H9 (cell line): ENCODE data around the gene SHCBP1. TPM values are rescaled to one million over a fixed set of nuclear protein-coding genes. Genes with fewer than 3 reads are reported as not detected.

ENCODE experiments used
- DNase-seq: peaks from one replicate; pipeline ENCODE4 v3.0.0-alpha.2; 2017
- H2AFZ ChIP-seq: one replicate; pipeline ENCODE4 v1.6.1; 2013; ENCODE audit warnings: mild to moderate bottlenecking, low read length, control low read depth, moderate library complexity
- H2AK5ac ChIP-seq: 2 replicates; pipeline ENCODE4 v1.6.1; 2013; ENCODE audit warnings: low read length, control low read depth, mixed read lengths; ENCODE audit not compliant: insufficient read length
- H2BK120ac ChIP-seq: one replicate; pipeline ENCODE4 v1.6.1; 2013; ENCODE audit warnings: low read depth, mild to moderate bottlenecking, low read length, control low read depth, inconsistent platforms; ENCODE audit not compliant: poor library complexity, severe bottlenecking
- H2BK12ac ChIP-seq: 2 replicates; pipeline ENCODE4 v1.6.1; 2013; ENCODE audit warnings: low read length, control low read depth, mixed read lengths, low read depth; ENCODE audit not compliant: insufficient read length
- H2BK15ac ChIP-seq: 2 replicates; pipeline ENCODE4 v1.6.1; 2013; ENCODE audit warnings: low read depth, low read length, control low read depth
- H2BK20ac ChIP-seq: one replicate; pipeline ENCODE4 v1.6.1; 2013; ENCODE audit warnings: low read depth, mild to moderate bottlenecking, low read length, control low read depth, inconsistent platforms; ENCODE audit not compliant: poor library complexity, severe bottlenecking
- H2BK5ac ChIP-seq: 2 replicates; pipeline ENCODE4 v1.6.1; 2013; ENCODE audit warnings: low read length, control low read depth, mixed read lengths; ENCODE audit not compliant: insufficient read length
- H3K14ac ChIP-seq: 2 replicates; pipeline ENCODE4 v1.6.1; 2013; ENCODE audit warnings: low read length, control low read depth; ENCODE audit not compliant: insufficient read depth
- H3K18ac ChIP-seq: 2 replicates; pipeline ENCODE4 v1.6.1; 2013; ENCODE audit warnings: low read depth, mild to moderate bottlenecking, mixed read lengths, low read length, control low read depth; ENCODE audit not compliant: insufficient read length
- H3K23ac ChIP-seq: 2 replicates; pipeline ENCODE4 v1.6.1; 2013; ENCODE audit warnings: low read length, control low read depth, mixed read lengths, low read depth; ENCODE audit not compliant: insufficient read length
- H3K23me2 ChIP-seq: 2 replicates; pipeline ENCODE4 v1.6.1; 2013; ENCODE audit warnings: low read depth, mild to moderate bottlenecking, mixed read lengths, low read length, control low read depth; ENCODE audit not compliant: insufficient read length, poor library complexity, severe bottlenecking
- H3K27ac ChIP-seq: 2 replicates; pipeline ENCODE4 v1.5.1; 2013; ENCODE audit warnings: low read length, control low read depth, mixed read lengths, low read depth; ENCODE audit not compliant: insufficient read length
- H3K27me3 ChIP-seq: 2 replicates; pipeline ENCODE4 v1.6.1; 2013; ENCODE audit warnings: low read length, control low read depth, inconsistent platforms; ENCODE audit not compliant: insufficient read depth
- H3K4ac ChIP-seq: 2 replicates; pipeline ENCODE4 v1.6.1; 2013; ENCODE audit warnings: low read depth, mild to moderate bottlenecking, control low read depth, inconsistent platforms, low read length, moderate library complexity
- H3K4me1 ChIP-seq: 2 replicates; pipeline ENCODE4 v1.6.1; 2013; ENCODE audit warnings: low read length, control low read depth, inconsistent platforms; ENCODE audit not compliant: insufficient read depth
- H3K4me2 ChIP-seq: 2 replicates; pipeline ENCODE4 v1.6.1; 2013; ENCODE audit warnings: low read length, control low read depth, mixed read lengths; ENCODE audit not compliant: insufficient read length, insufficient read depth
- H3K56ac ChIP-seq: 2 replicates; pipeline ENCODE4 v1.6.1; 2013; ENCODE audit warnings: low read depth, mild to moderate bottlenecking, mixed read lengths, low read length, control low read depth; ENCODE audit not compliant: insufficient read length
- H3K79me1 ChIP-seq: 2 replicates; pipeline ENCODE4 v1.6.1; 2013; ENCODE audit warnings: low read depth, mild to moderate bottlenecking, moderate library complexity, low read length, control low read depth, inconsistent platforms; ENCODE audit not compliant: insufficient read depth, poor library complexity, severe bottlenecking
- H3K79me2 ChIP-seq: 2 replicates; pipeline ENCODE4 v1.6.1; 2013; ENCODE audit warnings: low read length, control low read depth, inconsistent platforms; ENCODE audit not compliant: insufficient read depth
- H3K9ac ChIP-seq: 2 replicates; pipeline ENCODE4 v1.6.1; 2013; ENCODE audit warnings: low read length, control low read depth, mixed read lengths; ENCODE audit not compliant: insufficient read length; ENCODE audit errors: extremely low read depth
- H3K9me3 ChIP-seq: one replicate; pipeline ENCODE4 v1.6.1; 2013; ENCODE audit warnings: low read depth, low read length, inconsistent platforms; ENCODE audit not compliant: control insufficient read depth
- H3T11ph ChIP-seq: one replicate; pipeline ENCODE4 v1.6.1; 2013; ENCODE audit warnings: mild to moderate bottlenecking, low read length, control low read depth, inconsistent platforms
- H4K20me1 ChIP-seq: one replicate; pipeline ENCODE4 v1.6.1; 2013; ENCODE audit not compliant: control insufficient read depth, insufficient read length, insufficient read depth
- H4K5ac ChIP-seq: 2 replicates; pipeline ENCODE4 v1.6.1; 2013; ENCODE audit warnings: low read depth, mild to moderate bottlenecking, mixed read lengths, low read length, control low read depth; ENCODE audit not compliant: insufficient read length
- H4K8ac ChIP-seq: replicated peaks from 2 replicates; pipeline ENCODE4 v1.6.1; 2013; ENCODE audit warnings: low read length, control low read depth, mixed read lengths, low read depth; ENCODE audit not compliant: insufficient read length
- H4K91ac ChIP-seq: 2 replicates; pipeline ENCODE4 v1.6.1; 2013; ENCODE audit warnings: low read depth, mild to moderate bottlenecking, moderate library complexity, mixed read lengths, low read length, control low read depth; ENCODE audit not compliant: insufficient read length
- H3K27ac Mint-ChIP-seq, 3 experiments: 2 replicates in 2 of 3; 3 replicates in 1 of 3; pipeline ENCODE4 v1.8.0; 2020 to 2021; ENCODE audit warnings: mixed read lengths in 3 of 3, mild to moderate bottlenecking in 1 of 3, moderate library complexity in 1 of 3
- H3K27me3 Mint-ChIP-seq: 2 replicates; pipeline ENCODE4 v1.8.0; 2021; ENCODE audit warnings: low read depth, mild to moderate bottlenecking, moderate library complexity, mixed read lengths
- H3K36me3 Mint-ChIP-seq, 3 experiments: 2 replicates in 2 of 3; 3 replicates in 1 of 3; pipeline ENCODE4 v1.8.0; 2020 to 2021; ENCODE audit warnings: low read depth in 3 of 3, mixed read lengths in 3 of 3; ENCODE audit not compliant: insufficient read depth in 1 of 3
- H3K4me1 Mint-ChIP-seq, 2 experiments: 2 replicates each; pipeline ENCODE4 v1.8.0; 2020; ENCODE audit warnings: mixed read lengths in 2 of 2
- H3K4me3 Mint-ChIP-seq, 2 experiments: 2 replicates in 1 of 2; 3 replicates in 1 of 2; pipeline ENCODE4 v1.8.0; 2020 to 2021; ENCODE audit warnings: mild to moderate bottlenecking in 2 of 2, mixed read lengths in 2 of 2, moderate library complexity in 1 of 2
- H3K9me3 Mint-ChIP-seq, 2 experiments: 2 replicates in 1 of 2; 3 replicates in 1 of 2; pipeline ENCODE4 v1.8.0; 2020; ENCODE audit warnings: mild to moderate bottlenecking in 2 of 2, mixed read lengths in 2 of 2, moderate library complexity in 1 of 2
- WGBS: extraction: QIAGEN DNeasy Blood & Tissue Kit; methylation state at CpG from one replicate; pipeline ENCODE4 v1.1.7; 2013; ENCODE audit warnings: missing lambda C conversion rate, low lambda C conversion rate, mixed read lengths; ENCODE audit not compliant: insufficient read length; ENCODE audit errors: extremely low coverage; 5-methylcytosine and 5-hydroxymethylcytosine counted together
- total RNA-seq: library from RNA; stranded (reverse); gene quantifications from 2 replicates; pipeline ENCODE4 v1.2.1, GENCODE V29; 2021
- TF ChIP-seq, protein P1 (sequence below): fragments of 200-600 bp; sonication (generic); conservative IDR thresholded peaks from 3 replicates; pipeline ENCODE4 v1.8.0; 2021; ENCODE audit warnings: antibody characterized with exemption, mild to moderate bottlenecking

Gene SHCBP1
- total RNA-seq, 1 experiment from 2014 or later = 16.6 TPM

DNA sequence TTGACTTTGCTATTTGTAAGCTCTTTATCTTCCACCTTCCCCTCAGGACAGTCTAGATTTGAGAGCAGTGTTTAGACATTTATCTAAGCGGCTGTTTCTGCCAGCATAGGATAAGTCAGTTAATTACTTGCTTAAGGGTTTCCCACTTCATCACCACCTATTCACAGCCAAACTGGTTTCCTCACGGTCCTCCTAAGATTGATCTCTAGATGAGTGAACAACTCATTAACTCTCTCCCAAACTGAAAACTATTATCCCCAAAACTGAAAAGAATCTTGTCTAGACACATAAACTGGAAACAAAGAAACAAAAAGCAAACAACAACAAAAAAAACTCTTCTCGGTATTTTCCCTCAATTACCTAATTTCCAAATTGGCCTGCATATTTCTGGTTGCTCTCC lies 58.2 kb downstream of the SHCBP1 start:
- Mint-ChIP-seq H3K36me3 (no peaks in the 10 kb centered on the region), H3K4me3 (no peak overlapping the region), H3K27ac (no peak overlapping the region), H3K27me3 (no peaks in the 10 kb centered on the region), H3K9me3 (peaks cover 1 to 16% of the 10 kb centered on the region in 2 experiments; a peak in 4 of 5 replicates), H3K4me1 (no peaks in the 10 kb centered on the region)
- Histone ChIP-seq H3K79me2 (no peaks in the 10 kb centered on the region), H3K23ac (no peak overlapping the region), H4K8ac (no peak overlapping the region), H4K5ac (no peak overlapping the region), H3T11ph (no peak overlapping the region), H4K91ac (no peak overlapping the region), H2BK120ac (no peak overlapping the region), H3K56ac (no peak overlapping the region), H3K14ac (no peak overlapping the region), H2AFZ (no peak overlapping the region), H3K79me1 (no peaks in the 10 kb centered on the region), H2BK5ac (no peak overlapping the region), H3K9ac (no peak overlapping the region), H3K27ac (no peak overlapping the region), H4K20me1 (no peaks in the 10 kb centered on the region), H2BK12ac (no peak overlapping the region), H2BK15ac (no peak overlapping the region), H2AK5ac (no peak overlapping the region), H3K23me2 (no peaks in the 10 kb centered on the region), H3K4me2 (no peak overlapping the region), H3K27me3 (no peaks in the 10 kb centered on the region), H3K9me3 (no peaks in the 10 kb centered on the region), H3K4me1 (no peaks in the 10 kb centered on the region), H3K4ac (no peak overlapping the region), H3K18ac (no peak overlapping the region), H2BK20ac (no peak overlapping the region)
- no CpG with 5 or more reads among the region's 3 CpGs for WGBS
- DNase-seq = no peak
- TF ChIP-seq, protein P1, sequence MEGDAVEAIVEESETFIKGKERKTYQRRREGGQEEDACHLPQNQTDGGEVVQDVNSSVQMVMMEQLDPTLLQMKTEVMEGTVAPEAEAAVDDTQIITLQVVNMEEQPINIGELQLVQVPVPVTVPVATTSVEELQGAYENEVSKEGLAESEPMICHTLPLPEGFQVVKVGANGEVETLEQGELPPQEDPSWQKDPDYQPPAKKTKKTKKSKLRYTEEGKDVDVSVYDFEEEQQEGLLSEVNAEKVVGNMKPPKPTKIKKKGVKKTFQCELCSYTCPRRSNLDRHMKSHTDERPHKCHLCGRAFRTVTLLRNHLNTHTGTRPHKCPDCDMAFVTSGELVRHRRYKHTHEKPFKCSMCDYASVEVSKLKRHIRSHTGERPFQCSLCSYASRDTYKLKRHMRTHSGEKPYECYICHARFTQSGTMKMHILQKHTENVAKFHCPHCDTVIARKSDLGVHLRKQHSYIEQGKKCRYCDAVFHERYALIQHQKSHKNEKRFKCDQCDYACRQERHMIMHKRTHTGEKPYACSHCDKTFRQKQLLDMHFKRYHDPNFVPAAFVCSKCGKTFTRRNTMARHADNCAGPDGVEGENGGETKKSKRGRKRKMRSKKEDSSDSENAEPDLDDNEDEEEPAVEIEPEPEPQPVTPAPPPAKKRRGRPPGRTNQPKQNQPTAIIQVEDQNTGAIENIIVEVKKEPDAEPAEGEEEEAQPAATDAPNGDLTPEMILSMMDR = no peak
